Activated naive CD8-positive, alpha-beta T cell (primary cell): ENCODE measurements around the gene DEFB121.
"Not testable (repeated sequence)": the region's sequence is repeated elsewhere in the genome, so short reads cannot be mapped to it uniquely, and the experiment has no call there.

Source experiments
- H3K27ac Mint-ChIP-seq: one replicate; pipeline ENCODE4 v1.8.0; 2021; ENCODE audit warnings: mixed read lengths
- H3K27me3 Mint-ChIP-seq: one replicate; pipeline ENCODE4 v1.8.0; 2021; ENCODE audit warnings: mixed read lengths
- H3K36me3 Mint-ChIP-seq: one replicate; pipeline ENCODE4 v1.8.0; 2021; ENCODE audit warnings: mixed read lengths
- H3K4me1 Mint-ChIP-seq: one replicate; pipeline ENCODE4 v1.8.0; 2021; ENCODE audit warnings: low read depth, mixed read lengths
- H3K4me3 Mint-ChIP-seq: one replicate; pipeline ENCODE4 v1.8.0; 2021; ENCODE audit warnings: mild to moderate bottlenecking, mixed read lengths
- H3K9me3 Mint-ChIP-seq: one replicate; pipeline ENCODE4 v1.8.0; 2021; ENCODE audit warnings: low read depth, mixed read lengths

The DEFB121 gene

DNA sequence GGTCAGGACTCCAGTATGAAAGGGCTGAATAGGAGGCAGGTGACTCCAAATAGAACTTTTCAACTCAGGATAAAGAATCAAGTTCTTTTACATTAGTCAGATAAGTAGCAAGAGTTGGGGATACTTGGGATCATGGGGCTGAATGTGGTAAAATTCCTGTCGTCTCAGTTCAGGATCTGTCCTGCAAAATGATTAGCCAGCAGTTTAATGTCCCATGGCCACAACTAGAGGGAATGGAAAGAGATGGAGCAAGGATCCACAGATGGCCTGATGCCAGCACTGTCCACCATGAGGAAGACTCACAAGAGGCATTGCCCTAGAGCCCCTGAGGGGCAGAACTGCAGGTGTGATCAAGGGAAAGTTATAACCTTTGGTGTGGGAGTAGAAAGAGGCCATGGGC lies 2.1 kb downstream of the DEFB121 start:
- H3K36me3 Mint-ChIP-seq, result no peaks in the 10 kb centered on the region
- H3K27ac Mint-ChIP-seq, result no peak overlapping the region
- peaks cover 9% of the 10 kb centered on the region for H3K27me3 Mint-ChIP-seq
- no peak overlapping the region for H3K4me3 Mint-ChIP-seq
- H3K9me3 Mint-ChIP-seq, result no peaks in the 10 kb centered on the region
- H3K4me1 Mint-ChIP-seq, result no peaks in the 10 kb centered on the region

- no peaks in the 10 kb centered on the region for H3K4me1 Mint-ChIP-seq
- no peaks in the 10 kb centered on the region for H3K9me3 Mint-ChIP-seq
- no peak overlapping the region for H3K27ac Mint-ChIP-seq
- H3K4me3 Mint-ChIP-seq, result no peak overlapping the region
- no peaks in the 10 kb centered on the region for H3K36me3 Mint-ChIP-seq
- peaks cover 21% of the 10 kb centered on the region for H3K27me3 Mint-ChIP-seq
Observed at GRCh38 chr20:31394900-31395299, 11.1 kb downstream of the DEFB121 start.

- Mint-ChIP-seq H3K36me3 (no peaks in the 10 kb centered on the region), H3K4me3 (no peak overlapping the region), H3K27ac (no peak overlapping the region), H3K9me3 (no peaks in the 10 kb centered on the region), H3K4me1 (no peaks in the 10 kb centered on the region), H3K27me3 (peaks cover 25% of the 10 kb centered on the region)
Observed at GRCh38 chr20:31392836-31393235, 13.2 kb downstream of the DEFB121 start.

DNA sequence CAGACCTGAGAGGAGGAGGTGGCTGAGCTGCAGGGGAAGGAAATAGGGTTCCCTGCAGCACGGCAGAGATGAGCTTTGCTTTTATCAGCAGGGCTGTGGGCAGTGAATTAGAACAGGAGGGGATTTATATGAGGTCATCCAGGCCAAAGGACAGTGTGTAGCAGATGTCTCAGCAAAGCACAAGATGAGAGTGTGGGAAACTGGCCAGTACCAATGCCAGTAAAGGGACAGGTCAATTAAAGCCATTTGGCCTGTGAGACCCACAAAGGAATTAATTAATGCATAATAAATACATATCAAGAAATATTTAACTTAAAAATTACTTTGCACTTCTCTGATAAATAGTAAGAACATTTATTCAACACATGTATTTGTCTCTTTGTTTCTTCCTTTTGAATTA lies 15.5 kb downstream of the DEFB121 start, which contains the start of gene DEFB119:
Gene DEFB119 (minus strand): TSS at position 101 of the 400 bp plus-strand sequence. CDS start 107 bp downstream, outside the sequence.
- no peaks in the 10 kb centered on the region for H3K4me1 Mint-ChIP-seq
- no peaks in the 10 kb centered on the region for H3K36me3 Mint-ChIP-seq
- H3K27ac Mint-ChIP-seq, result no peak within 1 kb of the TSS
- H3K9me3 Mint-ChIP-seq, result peaks cover 3% of the 10 kb centered on the region
- H3K27me3 Mint-ChIP-seq, result peaks cover 21% of the 10 kb centered on the region
- H3K4me3 Mint-ChIP-seq, result no peak within 1 kb of the TSS

- Mint-ChIP-seq H3K27me3 (peaks cover 9% of the 10 kb centered on the region), H3K4me1 (no peaks in the 10 kb centered on the region)
Observed at GRCh38 chr20:31374346-31374745, 31.7 kb downstream of the DEFB121 start.

DNA sequence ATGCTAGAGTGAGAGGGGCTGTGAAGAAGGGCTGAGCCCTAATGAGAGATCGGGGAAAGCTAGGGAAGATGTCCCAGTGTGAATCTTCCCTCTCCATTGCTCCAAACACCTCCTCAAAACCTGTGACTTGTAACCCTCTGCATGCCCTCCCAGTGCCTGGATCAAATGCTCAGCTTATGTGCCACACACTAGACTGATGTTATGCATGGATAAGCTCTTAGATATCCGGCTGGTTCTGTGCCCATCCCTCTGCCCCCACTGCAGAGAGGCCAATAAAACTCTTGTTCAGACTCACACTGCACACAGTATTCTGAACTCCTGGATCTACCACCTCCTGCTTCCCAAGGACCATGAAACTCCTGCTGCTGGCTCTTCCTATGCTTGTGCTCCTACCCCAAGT lies 37.7 kb downstream of the DEFB121 start, which contains the start of gene DEFB118:
Gene DEFB118 (plus strand): TSS at position 301 of the 400 bp plus-strand sequence. CDS start 50 bp downstream, at position 351.
- Mint-ChIP-seq H3K36me3 (no peaks in the 10 kb centered on the region), H3K4me3 (no peak within 1 kb of the TSS)

More at GRCh38 chr20:31374346-31374745, 31.7 kb downstream of the DEFB121 start:
- H3K4me3 Mint-ChIP-seq, result no peak overlapping the region
- no peaks in the 10 kb centered on the region for H3K36me3 Mint-ChIP-seq
- H3K9me3 Mint-ChIP-seq, result peaks cover 3% of the 10 kb centered on the region
- no peak overlapping the region for H3K27ac Mint-ChIP-seq

GRCh38 chr20:31364272-31364671 lies 41.7 kb downstream of the DEFB121 start:
- not testable (repeated sequence) for H3K27ac Mint-ChIP-seq, H3K27me3 Mint-ChIP-seq, H3K4me1 Mint-ChIP-seq, H3K4me3 Mint-ChIP-seq, H3K36me3 Mint-ChIP-seq, H3K9me3 Mint-ChIP-seq

More for the DNA sequence above, 37.7 kb downstream of the DEFB121 start, which contains the start of gene DEFB118:
- Mint-ChIP-seq H3K27ac (no peak within 1 kb of the TSS), H3K4me1 (no peaks in the 10 kb centered on the region), H3K27me3 (peaks cover 5% of the 10 kb centered on the region), H3K9me3 (peaks cover 7% of the 10 kb centered on the region)

- H3K4me3 Mint-ChIP-seq, result no peak overlapping the region
- peaks cover 7% of the 10 kb centered on the region for H3K9me3 Mint-ChIP-seq
- H3K27me3 Mint-ChIP-seq, result peaks cover 1% of the 10 kb centered on the region
- no peaks in the 10 kb centered on the region for H3K36me3 Mint-ChIP-seq
- H3K27ac Mint-ChIP-seq, result no peak overlapping the region
- no peaks in the 10 kb centered on the region for H3K4me1 Mint-ChIP-seq
Observed at GRCh38 chr20:31363295-31363694, 42.7 kb downstream of the DEFB121 start.

DNA sequence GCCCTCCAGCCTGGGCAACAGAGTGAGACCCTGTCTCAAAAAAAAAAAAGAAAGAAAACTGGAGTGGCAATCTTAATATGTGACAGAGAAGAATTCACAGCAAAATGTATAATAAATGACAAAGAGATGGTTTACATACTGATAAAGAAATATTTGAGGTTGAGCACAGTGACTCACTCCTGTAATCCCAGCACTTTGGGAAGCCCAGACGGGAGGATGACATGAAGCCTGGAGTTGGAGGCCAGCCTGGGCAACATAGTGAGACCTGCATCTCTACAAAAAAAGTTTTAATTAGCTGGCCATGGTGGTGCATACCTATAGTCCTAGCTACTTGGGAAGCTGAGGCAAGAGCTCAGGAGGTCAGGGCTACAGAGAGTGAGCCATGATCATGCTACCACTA lies 50.0 kb downstream of the DEFB121 start:
- H3K27me3 Mint-ChIP-seq, result peaks cover 5% of the 10 kb centered on the region
- no peaks in the 10 kb centered on the region for H3K4me1 Mint-ChIP-seq
- peaks cover 5% of the 10 kb centered on the region for H3K9me3 Mint-ChIP-seq
- no peak overlapping the region for H3K27ac Mint-ChIP-seq
- H3K36me3 Mint-ChIP-seq, result no peaks in the 10 kb centered on the region
- no peak overlapping the region for H3K4me3 Mint-ChIP-seq
